ENCODE data around the gene ITCH.

The ITCH gene

GRCh38 chr20:34536798-34537394 lies 173.8 kb downstream of the ITCH start (continued):
- TF ChIP-seq ZNF133 (tag by site-specific recombination; IDR thresholded peaks at IDR 0.05) (no peak), ZBTB1 (tag by site-specific recombination; IDR thresholded peaks at IDR 0.05) (no peak), CTCF (tag by site-specific recombination; IDR thresholded peaks at IDR 0.05) (peak; percentile 75), ZNF26 (tag by site-specific recombination; IDR thresholded peaks at IDR 0.05) (no peak), ZSCAN18 (tag by site-specific recombination; IDR thresholded peaks at IDR 0.05) (no peak), REST (tag by site-specific recombination; IDR thresholded peaks at IDR 0.05) (no peak)

GRCh38 chr20:34537651-34538050 lies 174.6 kb downstream of the ITCH start:
- CTCF ChIA-PET, result interaction anchor here (0.6 to 3.4 kb wide), 9 partner anchors 7 to 1052 kb away, joined by 3 to 22 read pairs (median 4); no protein-coding TSS in a partner anchor
- no peaks in the 10 kb centered on the region for H3K4me1 ChIP-seq (ENCODE audit: control insufficient read depth, insufficient read depth, low read length)
- no peaks in the 10 kb centered on the region for H3K9me3 ChIP-seq (ENCODE audit: control insufficient read depth, insufficient read depth, low read depth, low read length)
- peaks cover 0 to 90% of the 10 kb centered on the region in 2 experiments; a peak in 2 of 3 replicates for H3K36me3 ChIP-seq (ENCODE audit: control insufficient read depth in 2 of 2, insufficient read depth in 1 of 2, low read length in 2 of 2)
- H3K4me3 ChIP-seq (ENCODE audit: low read depth, low read length), result no peak overlapping the region
- POLR2A ChIA-PET, result no interaction called here
- H3K27ac ChIP-seq (ENCODE audit: extremely low read depth, low read depth, low read length), result no peak overlapping the region
- no peak for TF ChIP-seq ZNF514 (tag by site-specific recombination; IDR thresholded peaks at IDR 0.05)
- TF ChIP-seq SETDB1 (IDR thresholded peaks at IDR 0.05; ENCODE audit: insufficient read length, low read length), result no peak
- TF ChIP-seq ZNF114 (tag by site-specific recombination; IDR thresholded peaks at IDR 0.05), result no peak
- TF ChIP-seq HIC1 (tag by site-specific recombination; IDR thresholded peaks at IDR 0.05), result no peak
- TF ChIP-seq TRIM28 (IDR thresholded peaks at IDR 0.05; ENCODE audit: borderline replicate concordance, low read length), result no peak
- no peak for TF ChIP-seq MZF1 (tag by site-specific recombination; IDR thresholded peaks at IDR 0.05; ENCODE audit: borderline replicate concordance)
- no peak for TF ChIP-seq ZBTB49 (tag by site-specific recombination; IDR thresholded peaks at IDR 0.05; ENCODE audit: low read depth)
- TF ChIP-seq ZNF394 (tag by site-specific recombination; IDR thresholded peaks at IDR 0.05; ENCODE audit: borderline replicate concordance), result no peak
- TF ChIP-seq PBX3 (CRISPR knock-in tag; IDR thresholded peaks at IDR 0.05), result no peak
- TF ChIP-seq INSM2 (tag by site-specific recombination; IDR thresholded peaks at IDR 0.05), result no peak
- no peak for TF ChIP-seq ZNF707 (tag by site-specific recombination; IDR thresholded peaks at IDR 0.05)
- TF ChIP-seq ZSCAN4 (tag by site-specific recombination; IDR thresholded peaks at IDR 0.05), result no peak
